ENCODE results near the gene FAM210A. TPM values are rescaled to one million over a fixed set of nuclear protein-coding genes. Genes with fewer than 3 reads are reported as not detected.
A peak's percentile ranks its signal among the peaks of the same experiment; 100 is the strongest.

The FAM210A gene
- total and polyA plus RNA-seq, 12 donors = 11.6 to 84.8 (median 56.3) TPM

GRCh38 chr18:13660510-13660909, 65.8 kb downstream of the FAM210A start:
- H3K4me1 ChIP-seq = peaks cover 16 to 45% (median 37%) of the 10 kb centered on the region in 9 donors
- intact Hi-C loops (cut with DNase I) = loop anchor here in 1 of 10 donors (2.0 kb wide), 1 partner anchor 18 kb away; no protein-coding TSS in a partner anchor
- no peaks in the 10 kb centered on the region for H3K9me3 ChIP-seq
- no peaks in the 10 kb centered on the region for H3K27me3 ChIP-seq
- TF ChIP-seq, protein P1, sequence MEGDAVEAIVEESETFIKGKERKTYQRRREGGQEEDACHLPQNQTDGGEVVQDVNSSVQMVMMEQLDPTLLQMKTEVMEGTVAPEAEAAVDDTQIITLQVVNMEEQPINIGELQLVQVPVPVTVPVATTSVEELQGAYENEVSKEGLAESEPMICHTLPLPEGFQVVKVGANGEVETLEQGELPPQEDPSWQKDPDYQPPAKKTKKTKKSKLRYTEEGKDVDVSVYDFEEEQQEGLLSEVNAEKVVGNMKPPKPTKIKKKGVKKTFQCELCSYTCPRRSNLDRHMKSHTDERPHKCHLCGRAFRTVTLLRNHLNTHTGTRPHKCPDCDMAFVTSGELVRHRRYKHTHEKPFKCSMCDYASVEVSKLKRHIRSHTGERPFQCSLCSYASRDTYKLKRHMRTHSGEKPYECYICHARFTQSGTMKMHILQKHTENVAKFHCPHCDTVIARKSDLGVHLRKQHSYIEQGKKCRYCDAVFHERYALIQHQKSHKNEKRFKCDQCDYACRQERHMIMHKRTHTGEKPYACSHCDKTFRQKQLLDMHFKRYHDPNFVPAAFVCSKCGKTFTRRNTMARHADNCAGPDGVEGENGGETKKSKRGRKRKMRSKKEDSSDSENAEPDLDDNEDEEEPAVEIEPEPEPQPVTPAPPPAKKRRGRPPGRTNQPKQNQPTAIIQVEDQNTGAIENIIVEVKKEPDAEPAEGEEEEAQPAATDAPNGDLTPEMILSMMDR (IDR thresholded peaks at IDR 0.05) = no peak
- no peak overlapping the region for H3K4me3 ChIP-seq
- ATAC-seq = peak; percentile 63 to 91 (median 86)
- H3K36me3 ChIP-seq = peaks cover 0 to 23% (median 0%) of the 10 kb centered on the region in 9 donors
- WGBS, 2 donors = 21 to 28% methylated on average over 5 of the region's 5 CpGs
- DNase-seq = peak in 1 of 2 donors; percentile 34
- H3K27ac ChIP-seq = peak overlapping the region in 7 of 10 donors; percentile 11 to 75 (median 64)

DNA sequence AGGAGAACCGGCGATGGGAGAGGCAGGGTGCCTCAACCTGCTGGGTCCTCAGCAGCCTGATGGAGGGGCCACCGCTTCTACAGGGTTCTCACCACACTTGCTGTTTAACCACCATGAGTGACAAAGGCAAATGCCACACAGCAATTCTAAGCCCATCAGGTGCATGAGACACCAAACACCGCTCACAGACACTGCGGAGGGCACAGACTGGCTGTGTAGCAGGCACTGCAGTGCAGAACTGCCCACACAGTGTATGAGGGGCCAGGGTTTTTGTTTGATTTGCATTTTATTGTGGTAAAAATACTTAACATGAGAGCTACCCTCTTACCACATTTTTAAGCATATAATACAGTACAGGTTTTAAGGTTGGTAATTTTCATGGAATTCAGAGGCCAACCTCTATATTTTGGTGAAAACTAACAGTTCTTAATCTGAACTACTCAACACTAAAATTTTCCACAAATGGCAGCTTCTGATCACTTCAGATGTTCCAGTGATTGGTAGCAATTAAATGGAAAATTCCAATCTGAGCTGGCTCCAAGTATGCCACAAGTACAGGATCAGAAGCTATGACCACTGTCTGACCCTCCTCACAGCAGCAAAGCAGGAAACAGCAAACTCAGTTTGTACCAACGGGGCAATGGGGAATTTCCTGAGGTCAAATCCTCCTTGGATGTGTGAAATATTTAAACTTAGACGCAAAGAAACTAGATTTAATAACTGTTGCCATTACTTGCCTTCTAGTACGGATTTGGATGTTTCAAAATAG, 67.7 kb downstream of the FAM210A start:
- Histone ChIP-seq H3K9me3 (no peaks in the 10 kb centered on the region), H3K36me3 (peaks cover 0 to 5% (median 0%) of the 10 kb centered on the region in 9 donors), H3K4me3 (no peak overlapping the region), H3K27ac (no peak overlapping the region), H3K4me1 (peaks cover 12 to 44% (median 33%) of the 10 kb centered on the region in 9 donors), H3K27me3 (no peaks in the 10 kb centered on the region)
- WGBS, 2 donors = 79 to 86% methylated on average over 8 of the region's 8 CpGs
- ATAC-seq (peak in 2 of 8 donors; percentile 10 to 12), DNase-seq (no peak)
- intact Hi-C loops (cut with DNase I) = no loop called here
- TF ChIP-seq, protein P1 (IDR thresholded peaks at IDR 0.05) = no peak

DNA sequence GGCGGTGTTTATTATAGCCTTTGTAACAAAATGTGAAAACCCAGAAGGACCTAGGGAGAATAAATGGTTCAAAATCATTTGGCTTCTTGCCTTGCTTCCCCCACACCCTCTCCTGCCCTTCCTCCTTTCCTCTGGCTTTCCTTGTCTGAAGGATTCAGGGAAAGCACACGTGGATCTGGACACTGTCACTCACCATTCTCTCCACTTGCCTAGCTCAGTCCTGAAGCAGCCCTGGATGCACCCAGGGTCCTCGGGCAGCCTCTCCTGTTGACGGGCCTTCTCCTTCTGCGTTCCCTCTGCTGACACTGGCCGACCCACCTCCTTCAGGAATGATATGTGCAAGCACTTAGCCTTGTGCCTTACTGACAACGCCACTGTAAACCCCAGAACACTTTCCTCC, 68.4 kb downstream of the FAM210A start:
- Histone ChIP-seq H3K4me3 (no peak overlapping the region), H3K9me3 (no peaks in the 10 kb centered on the region), H3K27ac (peak overlapping the region in 1 of 10 donors; percentile 26), H3K36me3 (no peaks in the 10 kb centered on the region), H3K4me1 (peaks cover 12 to 46% (median 33%) of the 10 kb centered on the region in 9 donors), H3K27me3 (no peaks in the 10 kb centered on the region)
- intact Hi-C loops (cut with DNase I) = no loop called here
- DNase-seq = no peak
- peak in 3 of 8 donors; percentile 20 to 54 (median 50) for ATAC-seq
- 31 to 45% methylated on average over 7 of the region's 7 CpGs for WGBS, 2 donors
- TF ChIP-seq, protein P1 (IDR thresholded peaks at IDR 0.05) = no peak

- H3K27ac ChIP-seq = no peak overlapping the region
- H3K4me1 ChIP-seq = peaks cover 0 to 20% (median 8%) of the 10 kb centered on the region in 9 donors
- H3K36me3 ChIP-seq = no peaks in the 10 kb centered on the region
- peak in 4 of 8 donors; percentile 28 to 60 (median 39) for ATAC-seq
- TF ChIP-seq, protein P1 (IDR thresholded peaks at IDR 0.05) = no peak
- H3K27me3 ChIP-seq = no peaks in the 10 kb centered on the region
- no peak for DNase-seq
- no peaks in the 10 kb centered on the region for H3K9me3 ChIP-seq
- H3K4me3 ChIP-seq = no peak overlapping the region
- WGBS, 2 donors = 52 to 58% methylated on average over 13 of the region's 13 CpGs
- intact Hi-C loops (cut with DNase I) = no loop called here
These were observed 72.5 kb downstream of the FAM210A start for GRCh38 chr18:13653746-13654433.

All from heart right ventricle (tissue), 16 donors.